Thyroid gland (tissue), 4 donors: ENCODE measurements around the gene SLC5A1. TPM values are rescaled to one million over a fixed set of nuclear protein-coding genes. Genes with fewer than 3 reads are reported as not detected.
"Not testable (repeated sequence)": the region's sequence is repeated elsewhere in the genome, so short reads cannot be mapped to it uniquely, and the experiment has no call there.

ENCODE experiments used
- DNase-seq, 2 donors: peaks; one replicate each; pipeline ENCODE4 v3.0.0-alpha.2; 2019
- H3K27ac ChIP-seq, 3 donors: fragments of 200-600 bp; sonication (generic); 1 replicate in 2 of 3; 2 replicates in 1 of 3; pipeline ENCODE4 v1.5.1; 2016 to 2019; ENCODE audit warnings: mild to moderate bottlenecking in 1 of 3, moderate library complexity in 1 of 3
- H3K27me3 ChIP-seq: fragments of 200-600 bp; sonication (generic); one replicate; pipeline ENCODE4 v1.5.1; 2019
- H3K36me3 ChIP-seq, 2 donors: fragments of 200-600 bp; sonication (generic); one replicate each; pipeline ENCODE4 v1.5.1; 2016 to 2019
- H3K4me1 ChIP-seq, 2 donors: fragments of 200-600 bp; sonication (generic); one replicate each; pipeline ENCODE4 v1.5.1; 2017 to 2019
- H3K4me3 ChIP-seq, 3 donors: fragments of 200-600 bp; sonication (generic); replicated peaks in 1 of 3; 1 replicate in 2 of 3; 2 replicates in 1 of 3; pipeline ENCODE4 v1.5.1; 2016; ENCODE audit warnings: mild to moderate bottlenecking in 1 of 3
- H3K9me3 ChIP-seq: fragments of 200-600 bp; sonication (generic); one replicate; pipeline ENCODE4 v1.5.1; 2017
- CTCF ChIP-seq, 6 experiments: fragments of 200-600 bp in 3 of 6; fragments of 450-650 bp in 3 of 6; sonication (generic) in 3 of 6; IDR thresholded peaks; one replicate each; pipeline ENCODE4 v1.5.1; 2016 to 2019; ENCODE audit warnings: antibody characterized with exemption in 6 of 6, mild to moderate bottlenecking in 2 of 6, inconsistent platforms in 1 of 6, moderate library complexity in 1 of 6
- POLR2A ChIP-seq, 2 donors: fragments of 450-650 bp; IDR thresholded peaks; one replicate each; pipeline ENCODE4 v1.6.1; 2017; ENCODE audit warnings: antibody characterized with exemption in 2 of 2, mild to moderate bottlenecking in 2 of 2, moderate library complexity in 1 of 2
- WGBS, 2 donors: methylation state at CpG; one replicate each; pipeline ENCODE4 v1.1.5; 2017; 5-methylcytosine and 5-hydroxymethylcytosine counted together
- intact Hi-C: fragments of 100-400 bp; cut with DNase I; formaldehyde crosslinking; loops from one replicate; pipeline ENCODE4 v1.15.1; 2023
- total RNA-seq, 4 donors: library from RNA; depleted of rRNA; stranded (reverse); fragments of >200 nt; gene quantifications; one replicate each; pipeline ENCODE4 v1.2.3, GENCODE V29; 2016

Gene SLC5A1
- total RNA-seq, 4 donors from 2014 or later = not detected

GRCh38 chr22:32142600-32142999, 99.5 kb downstream of the SLC5A1 start:
- intact Hi-C loops = no loop called here
- H3K9me3 ChIP-seq = no peaks in the 10 kb centered on the region
- H3K27me3 ChIP-seq = no peaks in the 10 kb centered on the region
- no peaks in the 10 kb centered on the region for H3K4me1 ChIP-seq
- no peak overlapping the region for H3K27ac ChIP-seq
- no peak for TF ChIP-seq CTCF (IDR thresholded peaks at IDR 0.05)
- no peak for TF ChIP-seq POLR2A (IDR thresholded peaks at IDR 0.05)
- H3K36me3 ChIP-seq = no peaks in the 10 kb centered on the region
- no peak overlapping the region for H3K4me3 ChIP-seq
- DNase-seq = no peak

- no peaks in the 10 kb centered on the region for H3K4me1 ChIP-seq
- H3K27me3 ChIP-seq = no peaks in the 10 kb centered on the region
- H3K36me3 ChIP-seq = no peaks in the 10 kb centered on the region
- WGBS, 2 donors = 71 to 79% methylated on average over 6 of the region's 6 CpGs
- DNase-seq = no peak
- H3K4me3 ChIP-seq = no peak overlapping the region
- TF ChIP-seq POLR2A (IDR thresholded peaks at IDR 0.05) = no peak
- TF ChIP-seq CTCF (IDR thresholded peaks at IDR 0.05) = no peak
- no peaks in the 10 kb centered on the region for H3K9me3 ChIP-seq
- intact Hi-C loops = no loop called here
- no peak overlapping the region for H3K27ac ChIP-seq
These were observed 101.6 kb downstream of the SLC5A1 start for GRCh38 chr22:32144496-32145274.

- H3K9me3 ChIP-seq, H3K4me1 ChIP-seq, H3K36me3 ChIP-seq, intact Hi-C loops, H3K27ac ChIP-seq, DNase-seq, H3K4me3 ChIP-seq, H3K27me3 ChIP-seq: not testable (repeated sequence)
- 85 to 93% methylated on average over 8 of the region's 8 CpGs for WGBS, 2 donors
These were observed 104.1 kb downstream of the SLC5A1 start for GRCh38 chr22:32147128-32147527.

- H3K4me1 ChIP-seq, H3K36me3 ChIP-seq, DNase-seq, H3K9me3 ChIP-seq, H3K27me3 ChIP-seq, intact Hi-C loops, H3K4me3 ChIP-seq, H3K27ac ChIP-seq: not testable (repeated sequence)
- WGBS, 2 donors = 92 to 93% methylated on average over 4 of the region's 4 CpGs
These were observed 105.3 kb downstream of the SLC5A1 start for GRCh38 chr22:32148372-32148771.

- intact Hi-C loops, H3K9me3 ChIP-seq, H3K4me3 ChIP-seq, H3K27me3 ChIP-seq, H3K4me1 ChIP-seq, DNase-seq, H3K27ac ChIP-seq, H3K36me3 ChIP-seq: not testable (repeated sequence)
- 63 to 64% methylated on average over 7 of the region's 7 CpGs for WGBS, 2 donors
These were observed 107.6 kb downstream of the SLC5A1 start for GRCh38 chr22:32150647-32151046.

- H3K27me3 ChIP-seq, DNase-seq, H3K4me1 ChIP-seq, H3K36me3 ChIP-seq, H3K9me3 ChIP-seq, H3K27ac ChIP-seq, intact Hi-C loops, H3K4me3 ChIP-seq: not testable (repeated sequence)
- 70 to 77% methylated on average over 6 of the region's 6 CpGs for WGBS, 2 donors
These were observed 108.6 kb downstream of the SLC5A1 start for GRCh38 chr22:32151641-32152040.

- H3K4me1 ChIP-seq, H3K27me3 ChIP-seq, DNase-seq, H3K9me3 ChIP-seq, H3K36me3 ChIP-seq, H3K27ac ChIP-seq, intact Hi-C loops, H3K4me3 ChIP-seq: not testable (repeated sequence)
- WGBS, 2 donors = 81% methylated on average over 4 of the region's 4 CpGs
These were observed 111.7 kb downstream of the SLC5A1 start for GRCh38 chr22:32154727-32155126.

- H3K4me1 ChIP-seq, H3K27me3 ChIP-seq, DNase-seq, H3K27ac ChIP-seq, H3K36me3 ChIP-seq, intact Hi-C loops, H3K9me3 ChIP-seq, H3K4me3 ChIP-seq: not testable (repeated sequence)
- 63 to 75% methylated on average over 5 of the region's 5 CpGs for WGBS, 2 donors
These were observed 114.6 kb downstream of the SLC5A1 start for GRCh38 chr22:32157632-32158031.
